HepG2 (cell line): ENCODE measurements around the gene SMNDC1. TPM values are rescaled to one million over a fixed set of nuclear protein-coding genes. Genes with fewer than 3 reads are reported as not detected.

ENCODE experiments used
- DMAP1 ChIP-seq: IDR thresholded peaks from 2 replicates; pipeline ENCODE4 v1.6.1; 2016
- ELF1 ChIP-seq: sonication (generic); formaldehyde crosslinking; IDR thresholded peaks from 2 replicates; pipeline ENCODE4 v1.4.0; 2020; ENCODE audit warnings: missing genetic modification reagents
- EP300 ChIP-seq, 3 experiments: sonication (generic) in 1 of 3; formaldehyde crosslinking in 1 of 3; IDR thresholded peaks; 2 replicates each; pipeline versions ENCODE4 v1.5.1 to v1.6.1; 2011 to 2020; ENCODE audit warnings: low read depth in 2 of 3, low read length in 2 of 3, borderline replicate concordance in 1 of 3, improper control_type of control experiment in 1 of 3, mild to moderate bottlenecking in 1 of 3, missing genetic modification reagents in 1 of 3, moderate library complexity in 1 of 3
- GABPA ChIP-seq, 2 experiments: IDR thresholded peaks; 2 replicates each; pipeline ENCODE4 v1.6.1; 2011 to 2016; ENCODE audit warnings: low read depth in 2 of 2, low read length in 1 of 2, missing biosample characterization in 1 of 2, missing genetic modification characterization in 1 of 2
- HCFC1 ChIP-seq: fragments of 150-350 bp; IDR thresholded peaks from 2 replicates; pipeline ENCODE4 v1.6.1; 2014; ENCODE audit warnings: low read depth, low read length
- HMGXB4 ChIP-seq, 2 experiments: sonication (generic) in 1 of 2; formaldehyde crosslinking in 1 of 2; IDR thresholded peaks; 2 replicates each; pipeline versions ENCODE4 v1.4.0 to v1.6.1; 2018 to 2020; ENCODE audit warnings: missing genetic modification reagents in 2 of 2, borderline replicate concordance in 1 of 2, low read depth in 1 of 2, mild to moderate bottlenecking in 1 of 2, missing biosample characterization in 1 of 2
- HOMEZ ChIP-seq: IDR thresholded peaks from 2 replicates; pipeline ENCODE4 v1.6.1; 2016; ENCODE audit warnings: low read depth
- PHF20 ChIP-seq: sonication (generic); formaldehyde crosslinking; IDR thresholded peaks from 2 replicates; pipeline ENCODE4 v1.5.0; 2020; ENCODE audit warnings: mild to moderate bottlenecking, missing genetic modification reagents
- POLR2A ChIP-seq, 2 experiments: IDR thresholded peaks; 2 replicates each; pipeline ENCODE4 v1.6.1; 2011; ENCODE audit warnings: low read depth in 2 of 2, low read length in 2 of 2, mild to moderate bottlenecking in 1 of 2, moderate library complexity in 1 of 2; ENCODE audit not compliant: insufficient read depth in 1 of 2
- POLR2AphosphoS2 ChIP-seq: IDR thresholded peaks from 2 replicates; pipeline ENCODE4 v1.6.1; 2011; ENCODE audit warnings: low read depth, low read length, improper control_type of control experiment
- POLR2AphosphoS5 ChIP-seq: IDR thresholded peaks from 2 replicates; pipeline ENCODE4 v1.6.1; 2012; ENCODE audit warnings: low read depth, low read length
- RBFOX2 ChIP-seq: fragments of 200-400 bp; formaldehyde crosslinking; IDR thresholded peaks from 2 replicates; pipeline ENCODE4 v1.6.1; 2017; ENCODE audit warnings: low read depth, mild to moderate bottlenecking, low read length
- TFDP2 ChIP-seq: sonication (generic); formaldehyde crosslinking; IDR thresholded peaks from 2 replicates; pipeline ENCODE4 v1.4.0; 2020; ENCODE audit warnings: missing genetic modification reagents
- YEATS2 ChIP-seq: sonication (generic); formaldehyde crosslinking; IDR thresholded peaks from 2 replicates; pipeline ENCODE4 v1.4.0; 2020; ENCODE audit warnings: missing genetic modification reagents, borderline replicate concordance
- YY1 ChIP-seq: IDR thresholded peaks from 2 replicates; pipeline ENCODE4 v1.6.1; 2011; ENCODE audit warnings: low read length, low read depth, moderate library complexity, mild to moderate bottlenecking; ENCODE audit not compliant: insufficient read depth, insufficient replicate concordance
- ZNF281 ChIP-seq: sonication (generic); formaldehyde crosslinking; IDR thresholded peaks from 2 replicates; pipeline ENCODE4 v1.4.0; 2020; ENCODE audit warnings: missing genetic modification reagents, borderline replicate concordance
- ZNF619 ChIP-seq: sonication (generic); formaldehyde crosslinking; IDR thresholded peaks from 2 replicates; pipeline ENCODE4 v1.4.0; 2020; ENCODE audit warnings: mild to moderate bottlenecking, missing genetic modification reagents
- ZNF710 ChIP-seq: sonication (generic); formaldehyde crosslinking; IDR thresholded peaks from 2 replicates; pipeline ENCODE4 v1.5.0; 2020; ENCODE audit warnings: mild to moderate bottlenecking, missing genetic modification reagents, borderline replicate concordance
- ZNF75D ChIP-seq: sonication (generic); formaldehyde crosslinking; IDR thresholded peaks from 2 replicates; pipeline ENCODE4 v1.8.1; 2023; ENCODE audit warnings: missing genetic modification reagents, mild to moderate bottlenecking, borderline replicate concordance
- polyA plus RNA-seq, 8 experiments: library from polyadenylated mRNA; depleted of rRNA in 3 of 8; stranded (reverse) in 7 of 8; unstranded in 1 of 8; fragments of >200 nt; fragmentation: Illumina TruSeq in 4 of 8; extraction: Trizol in 4 of 8; gene quantifications; 2 replicates each; pipeline versions ENCODE4 v1.2.1 to v1.2.3, GENCODE V29; 2011 to 2016; ENCODE audit warnings: low read depth in 4 of 8, missing spikeins in 1 of 8, mixed read lengths in 1 of 8; ENCODE audit not compliant: insufficient read depth in 1 of 8
- total RNA-seq, 5 experiments: library from RNA; depleted of rRNA; stranded (reverse); fragments of >200 nt; fragmentation: Illumina TruSeq; extraction: Trizol; gene quantifications; 2 replicates each; pipeline ENCODE4 v1.2.3, GENCODE V29; 2016; ENCODE audit warnings: low read depth in 1 of 5

Gene SMNDC1
- total and polyA plus RNA-seq, 2 of the 13 experiments (the other 11 are each of a cell fraction or from before 2014, with no cell fraction given) = 7.8 to 8.9 TPM

GRCh38 chr10:110304780-110305421, at the start of gene SMNDC1 (continued):
- TF ChIP-seq YEATS2 (CRISPR knock-in tag) (peak; percentile 91), PHF20 (CRISPR knock-in tag) (peak; percentile 77), EP300 (IDR thresholded peaks at IDR 0.05; ENCODE audit: low read depth in 2 of 2, low read length in 2 of 2) (no peak), EP300 (CRISPR knock-in tag; IDR thresholded peaks at IDR 0.05; ENCODE audit: borderline replicate concordance) (no peak), HOMEZ (CRISPR knock-in tag) (peak; percentile 65; the same call in 1 of the 2 replicates), ZNF619 (CRISPR knock-in tag) (no peak), DMAP1 (CRISPR knock-in tag) (peak; percentile 66), HCFC1 (peak; percentile 35; the same call in 1 of the 2 replicates), POLR2AphosphoS5 (peak; percentile 72), ZNF710 (CRISPR knock-in tag) (peak; percentile 41; the same call in 1 of the 2 replicates), YY1 (peak; percentile 74), TFDP2 (CRISPR knock-in tag) (peak; percentile 82), POLR2AphosphoS2 (peak; percentile 57; the same call in 1 of the 2 replicates), ZNF281 (peak; percentile 56; the same call in 1 of the 2 replicates), RBFOX2 (peak; percentile 60), GABPA (IDR thresholded peaks at IDR 0.05; ENCODE audit: low read depth, low read length) (peak; percentile 62), GABPA (CRISPR knock-in tag; IDR thresholded peaks at IDR 0.05; ENCODE audit: low read depth) (peak; percentile 92), ZNF75D (CRISPR knock-in tag) (no peak), POLR2A (IDR thresholded peaks at IDR 0.05; ENCODE audit: insufficient read depth in 1 of 2, low read depth in 2 of 2, low read length in 2 of 2) (peak; percentile 73 to 74), HMGXB4 (CRISPR knock-in tag; IDR thresholded peaks at IDR 0.05; ENCODE audit: borderline replicate concordance in 1 of 2, low read depth in 1 of 2) (peak in 1 of 2 experiments; percentile 30; a peak in 2 of 4 replicates), ELF1 (peak; percentile 84)
